Measurements from ENCODE around the gene DDR2.

The DDR2 gene

GRCh38 chr1:162755306-162755705 lies 123.0 kb downstream of the DDR2 start:
- no peak overlapping the region for H3K4me2 ChIP-seq (ENCODE audit: low read length)
- TF ChIP-seq CTCF (IDR thresholded peaks at IDR 0.05), result no peak
- H3K4me1 ChIP-seq, result no peaks in the 10 kb centered on the region
- no peak overlapping the region for H3K9ac ChIP-seq
- H3K4me3 ChIP-seq (ENCODE audit: low read depth, low read length), result no peak overlapping the region
- H3K9me3 ChIP-seq (ENCODE audit: control insufficient read depth, low read length), result no peaks in the 10 kb centered on the region
- no peak overlapping the region for H2AFZ ChIP-seq
- H3K79me2 ChIP-seq, result no peaks in the 10 kb centered on the region
- H3K27me3 ChIP-seq (ENCODE audit: control insufficient read depth, insufficient read depth, low read length), result no peaks in the 10 kb centered on the region
- H3K27ac ChIP-seq, result no peak overlapping the region
- no peaks in the 10 kb centered on the region for H3K36me3 ChIP-seq (ENCODE audit: control insufficient read depth, insufficient read depth, low read length)

- H3K9ac ChIP-seq, result no peak overlapping the region
- no peaks in the 10 kb centered on the region for H3K79me2 ChIP-seq
- no peak overlapping the region for H2AFZ ChIP-seq
- no peak overlapping the region for H3K4me2 ChIP-seq (ENCODE audit: low read length)
- TF ChIP-seq CTCF (IDR thresholded peaks at IDR 0.05), result no peak
- no peaks in the 10 kb centered on the region for H3K36me3 ChIP-seq (ENCODE audit: control insufficient read depth, insufficient read depth, low read length)
- H3K27me3 ChIP-seq (ENCODE audit: control insufficient read depth, insufficient read depth, low read length), result no peaks in the 10 kb centered on the region
- H3K9me3 ChIP-seq (ENCODE audit: control insufficient read depth, low read length), result no peaks in the 10 kb centered on the region
- no peak overlapping the region for H3K27ac ChIP-seq
- no peak overlapping the region for H3K4me3 ChIP-seq (ENCODE audit: low read depth, low read length)
- H3K4me1 ChIP-seq, result no peaks in the 10 kb centered on the region
Measured at GRCh38 chr1:162756523-162756922, 124.3 kb downstream of the DDR2 start.

GRCh38 chr1:162757476-162757875 lies 125.2 kb downstream of the DDR2 start:
- no peak for TF ChIP-seq CTCF (IDR thresholded peaks at IDR 0.05)
- H3K36me3 ChIP-seq (ENCODE audit: control insufficient read depth, insufficient read depth, low read length), result no peaks in the 10 kb centered on the region
- no peak overlapping the region for H2AFZ ChIP-seq
- H3K27me3 ChIP-seq (ENCODE audit: control insufficient read depth, insufficient read depth, low read length), result no peaks in the 10 kb centered on the region
- no peaks in the 10 kb centered on the region for H3K79me2 ChIP-seq
- H3K27ac ChIP-seq, result no peak overlapping the region
- no peak overlapping the region for H3K4me2 ChIP-seq (ENCODE audit: low read length)
- no peaks in the 10 kb centered on the region for H3K9me3 ChIP-seq (ENCODE audit: control insufficient read depth, low read length)
- no peaks in the 10 kb centered on the region for H3K4me1 ChIP-seq
- H3K9ac ChIP-seq, result no peak overlapping the region
- no peak overlapping the region for H3K4me3 ChIP-seq (ENCODE audit: low read depth, low read length)

- H3K27me3 ChIP-seq (ENCODE audit: control insufficient read depth, insufficient read depth, low read length), result no peaks in the 10 kb centered on the region
- H2AFZ ChIP-seq, result no peak overlapping the region
- no peak overlapping the region for H3K27ac ChIP-seq
- no peak overlapping the region for H3K4me2 ChIP-seq (ENCODE audit: low read length)
- H3K79me2 ChIP-seq, result no peaks in the 10 kb centered on the region
- no peaks in the 10 kb centered on the region for H3K36me3 ChIP-seq (ENCODE audit: control insufficient read depth, insufficient read depth, low read length)
- no peaks in the 10 kb centered on the region for H3K9me3 ChIP-seq (ENCODE audit: control insufficient read depth, low read length)
- TF ChIP-seq CTCF (IDR thresholded peaks at IDR 0.05), result no peak
- H3K4me3 ChIP-seq (ENCODE audit: low read depth, low read length), result no peak overlapping the region
- H3K9ac ChIP-seq, result no peak overlapping the region
- no peaks in the 10 kb centered on the region for H3K4me1 ChIP-seq
Measured at GRCh38 chr1:162765788-162766187, 133.5 kb downstream of the DDR2 start.

GRCh38 chr1:162772571-162773154 lies 140.4 kb downstream of the DDR2 start:
- no peak overlapping the region for H3K9ac ChIP-seq
- no peaks in the 10 kb centered on the region for H3K9me3 ChIP-seq (ENCODE audit: control insufficient read depth, low read length)
- H3K79me2 ChIP-seq, result no peaks in the 10 kb centered on the region
- H3K36me3 ChIP-seq (ENCODE audit: control insufficient read depth, insufficient read depth, low read length), result no peaks in the 10 kb centered on the region
- no peaks in the 10 kb centered on the region for H3K27me3 ChIP-seq (ENCODE audit: control insufficient read depth, insufficient read depth, low read length)
- no peak overlapping the region for H3K27ac ChIP-seq
- no peak for TF ChIP-seq CTCF (IDR thresholded peaks at IDR 0.05)
- H3K4me3 ChIP-seq (ENCODE audit: low read depth, low read length), result no peak overlapping the region
- no peaks in the 10 kb centered on the region for H3K4me1 ChIP-seq
- no peak overlapping the region for H2AFZ ChIP-seq
- no peak overlapping the region for H3K4me2 ChIP-seq (ENCODE audit: low read length)
